ENCODE data around the gene PTGES3. TPM values are rescaled to one million over a fixed set of nuclear protein-coding genes. Genes with fewer than 3 reads are reported as not detected.

PTGES3 gene
- total and polyA plus RNA-seq, 4 donors: 65.0 to 94.1 (median 81.3) TPM

DNA sequence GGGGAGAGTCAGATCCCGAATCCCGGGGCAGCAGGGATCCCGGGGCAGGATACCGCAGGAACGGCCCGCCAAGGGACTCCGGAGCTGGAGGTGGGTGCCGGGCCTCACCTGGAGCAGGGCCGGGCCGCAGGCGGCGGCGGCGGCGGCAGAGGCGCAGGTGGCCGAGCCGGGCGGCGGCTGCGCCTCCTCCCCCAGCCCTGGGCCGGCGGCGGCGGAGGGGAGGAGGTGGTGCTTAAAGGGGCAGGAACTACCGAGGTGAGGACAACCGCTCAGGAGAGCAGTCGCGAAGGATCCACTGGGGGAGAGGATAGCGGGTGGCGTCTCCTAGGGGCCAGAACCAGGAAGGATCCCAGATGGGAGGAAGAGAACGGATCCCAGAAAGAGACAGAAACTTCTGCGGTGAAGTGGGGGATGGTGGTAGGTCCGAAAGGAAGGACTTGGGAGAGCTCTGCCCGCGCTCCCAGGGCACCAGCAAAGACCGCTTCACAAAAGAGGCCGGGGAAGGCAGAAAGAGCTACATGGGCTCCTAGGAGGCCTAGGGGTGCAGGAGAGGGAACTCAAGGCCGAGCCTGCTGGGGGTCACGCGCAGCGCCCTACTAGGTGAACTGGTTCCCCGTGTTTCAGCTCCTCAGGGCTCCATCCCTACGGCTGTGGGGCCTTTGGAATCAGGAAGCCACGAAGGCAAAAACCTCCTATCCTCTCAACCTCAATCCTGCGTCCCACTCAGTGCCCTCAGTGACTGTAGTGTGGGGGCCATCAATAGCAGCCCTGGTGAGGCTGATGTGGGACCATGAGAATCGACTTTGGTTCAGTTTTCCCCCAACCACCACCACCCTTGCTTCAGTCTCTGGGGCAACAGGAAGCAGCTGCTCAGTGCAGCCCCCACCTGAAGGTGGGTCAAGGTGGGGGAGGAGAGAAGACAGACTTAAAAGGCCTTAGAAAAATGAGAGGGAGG, 53.0 kb downstream of the PTGES3 start:
- H3K9me3 ChIP-seq (ENCODE audit: control insufficient read depth in 4 of 4, low read length in 3 of 4): no peaks in the 10 kb centered on the region
- peak overlapping the region; percentile 52 to 63 for H3K9ac ChIP-seq (ENCODE audit: low read depth in 1 of 2, low read length in 2 of 2)
- TF ChIP-seq HNF4A (conservative IDR thresholded peaks at IDR 0.05) (peak in 1 of 2 donors; percentile 8), YY1 (IDR thresholded peaks at IDR 0.05) (peak; percentile 17), NR2F2 (IDR thresholded peaks at IDR 0.05) (no peak), HNF4G (IDR thresholded peaks at IDR 0.05) (no peak), RAD21 (IDR thresholded peaks at IDR 0.05) (peak in 1 of 2 donors; percentile 53), RXRA (IDR thresholded peaks at IDR 0.05) (peak in 1 of 2 donors; percentile 2)
- TF ChIP-seq, protein P1, sequence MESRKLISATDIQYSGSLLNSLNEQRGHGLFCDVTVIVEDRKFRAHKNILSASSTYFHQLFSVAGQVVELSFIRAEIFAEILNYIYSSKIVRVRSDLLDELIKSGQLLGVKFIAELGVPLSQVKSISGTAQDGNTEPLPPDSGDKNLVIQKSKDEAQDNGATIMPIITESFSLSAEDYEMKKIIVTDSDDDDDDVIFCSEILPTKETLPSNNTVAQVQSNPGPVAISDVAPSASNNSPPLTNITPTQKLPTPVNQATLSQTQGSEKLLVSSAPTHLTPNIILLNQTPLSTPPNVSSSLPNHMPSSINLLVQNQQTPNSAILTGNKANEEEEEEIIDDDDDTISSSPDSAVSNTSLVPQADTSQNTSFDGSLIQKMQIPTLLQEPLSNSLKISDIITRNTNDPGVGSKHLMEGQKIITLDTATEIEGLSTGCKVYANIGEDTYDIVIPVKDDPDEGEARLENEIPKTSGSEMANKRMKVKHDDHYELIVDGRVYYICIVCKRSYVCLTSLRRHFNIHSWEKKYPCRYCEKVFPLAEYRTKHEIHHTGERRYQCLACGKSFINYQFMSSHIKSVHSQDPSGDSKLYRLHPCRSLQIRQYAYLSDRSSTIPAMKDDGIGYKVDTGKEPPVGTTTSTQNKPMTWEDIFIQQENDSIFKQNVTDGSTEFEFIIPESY (IDR thresholded peaks at IDR 0.05): no peak
- TF ChIP-seq, protein P2, sequence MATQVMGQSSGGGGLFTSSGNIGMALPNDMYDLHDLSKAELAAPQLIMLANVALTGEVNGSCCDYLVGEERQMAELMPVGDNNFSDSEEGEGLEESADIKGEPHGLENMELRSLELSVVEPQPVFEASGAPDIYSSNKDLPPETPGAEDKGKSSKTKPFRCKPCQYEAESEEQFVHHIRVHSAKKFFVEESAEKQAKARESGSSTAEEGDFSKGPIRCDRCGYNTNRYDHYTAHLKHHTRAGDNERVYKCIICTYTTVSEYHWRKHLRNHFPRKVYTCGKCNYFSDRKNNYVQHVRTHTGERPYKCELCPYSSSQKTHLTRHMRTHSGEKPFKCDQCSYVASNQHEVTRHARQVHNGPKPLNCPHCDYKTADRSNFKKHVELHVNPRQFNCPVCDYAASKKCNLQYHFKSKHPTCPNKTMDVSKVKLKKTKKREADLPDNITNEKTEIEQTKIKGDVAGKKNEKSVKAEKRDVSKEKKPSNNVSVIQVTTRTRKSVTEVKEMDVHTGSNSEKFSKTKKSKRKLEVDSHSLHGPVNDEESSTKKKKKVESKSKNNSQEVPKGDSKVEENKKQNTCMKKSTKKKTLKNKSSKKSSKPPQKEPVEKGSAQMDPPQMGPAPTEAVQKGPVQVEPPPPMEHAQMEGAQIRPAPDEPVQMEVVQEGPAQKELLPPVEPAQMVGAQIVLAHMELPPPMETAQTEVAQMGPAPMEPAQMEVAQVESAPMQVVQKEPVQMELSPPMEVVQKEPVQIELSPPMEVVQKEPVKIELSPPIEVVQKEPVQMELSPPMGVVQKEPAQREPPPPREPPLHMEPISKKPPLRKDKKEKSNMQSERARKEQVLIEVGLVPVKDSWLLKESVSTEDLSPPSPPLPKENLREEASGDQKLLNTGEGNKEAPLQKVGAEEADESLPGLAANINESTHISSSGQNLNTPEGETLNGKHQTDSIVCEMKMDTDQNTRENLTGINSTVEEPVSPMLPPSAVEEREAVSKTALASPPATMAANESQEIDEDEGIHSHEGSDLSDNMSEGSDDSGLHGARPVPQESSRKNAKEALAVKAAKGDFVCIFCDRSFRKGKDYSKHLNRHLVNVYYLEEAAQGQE (IDR thresholded peaks at IDR 0.05): peak; percentile 69
- TF ChIP-seq, protein P3, sequence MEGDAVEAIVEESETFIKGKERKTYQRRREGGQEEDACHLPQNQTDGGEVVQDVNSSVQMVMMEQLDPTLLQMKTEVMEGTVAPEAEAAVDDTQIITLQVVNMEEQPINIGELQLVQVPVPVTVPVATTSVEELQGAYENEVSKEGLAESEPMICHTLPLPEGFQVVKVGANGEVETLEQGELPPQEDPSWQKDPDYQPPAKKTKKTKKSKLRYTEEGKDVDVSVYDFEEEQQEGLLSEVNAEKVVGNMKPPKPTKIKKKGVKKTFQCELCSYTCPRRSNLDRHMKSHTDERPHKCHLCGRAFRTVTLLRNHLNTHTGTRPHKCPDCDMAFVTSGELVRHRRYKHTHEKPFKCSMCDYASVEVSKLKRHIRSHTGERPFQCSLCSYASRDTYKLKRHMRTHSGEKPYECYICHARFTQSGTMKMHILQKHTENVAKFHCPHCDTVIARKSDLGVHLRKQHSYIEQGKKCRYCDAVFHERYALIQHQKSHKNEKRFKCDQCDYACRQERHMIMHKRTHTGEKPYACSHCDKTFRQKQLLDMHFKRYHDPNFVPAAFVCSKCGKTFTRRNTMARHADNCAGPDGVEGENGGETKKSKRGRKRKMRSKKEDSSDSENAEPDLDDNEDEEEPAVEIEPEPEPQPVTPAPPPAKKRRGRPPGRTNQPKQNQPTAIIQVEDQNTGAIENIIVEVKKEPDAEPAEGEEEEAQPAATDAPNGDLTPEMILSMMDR (IDR thresholded peaks at IDR 0.05; ENCODE audit: low read depth, low read length, missing input control): peak; percentile 33
- DNase-seq (ENCODE audit: low spot score): peak; percentile 75
- no peaks in the 10 kb centered on the region for H3K27me3 ChIP-seq (ENCODE audit: control insufficient read depth in 4 of 4, insufficient read depth in 4 of 4, low read length in 3 of 4)
- H3K4me1 ChIP-seq (ENCODE audit: control insufficient read depth in 4 of 4, insufficient read depth in 4 of 4, low read length in 3 of 4): peaks cover 14 to 72% (median 61%) of the 10 kb centered on the region in 4 donors
- peaks cover 10 to 22% (median 18%) of the 10 kb centered on the region in 4 donors for H3K36me3 ChIP-seq (ENCODE audit: control insufficient read depth in 4 of 4, insufficient read depth in 3 of 4, low read depth in 1 of 4, low read length in 3 of 4)
- 1% methylated on average over 47 of the region's 47 CpGs for WGBS
- H3K4me3 ChIP-seq (ENCODE audit: low read depth in 1 of 3, low read length in 3 of 3): peak overlapping the region; percentile 76 to 81 (median 80)
- H3K27ac ChIP-seq (ENCODE audit: low read depth in 1 of 2, low read length in 2 of 2): peak overlapping the region; percentile 86 to 92

DNA sequence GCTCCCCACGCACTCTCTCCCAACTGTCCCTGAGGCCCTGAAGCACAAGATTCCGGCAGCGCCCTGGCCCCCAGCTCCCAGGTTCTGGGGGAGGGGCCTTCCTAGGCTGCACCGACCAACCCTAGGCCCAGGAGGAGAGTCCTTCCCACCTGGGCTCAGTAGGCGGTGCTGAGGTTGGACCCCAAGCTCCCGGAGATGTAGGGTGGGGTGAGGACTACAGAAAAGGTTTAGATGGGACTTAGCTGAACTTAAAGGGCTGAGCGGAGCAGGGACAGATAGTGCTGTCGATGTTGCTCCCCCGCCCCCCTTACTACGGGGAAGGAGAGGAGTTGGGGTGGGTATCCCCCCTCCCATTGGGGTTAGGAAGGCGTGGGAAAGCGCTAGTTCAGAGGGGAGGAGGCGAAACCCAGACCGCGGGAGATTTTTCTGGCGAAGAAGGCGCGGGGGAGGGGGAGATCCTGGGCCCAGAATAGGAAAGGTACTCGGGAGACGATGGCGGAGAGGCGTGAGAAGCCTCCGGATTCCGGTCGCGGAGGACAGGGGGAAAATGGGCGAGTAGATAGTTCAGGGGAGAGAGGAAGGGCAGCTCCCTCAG, 53.7 kb downstream of the PTGES3 start:
- peak overlapping the region; percentile 86 to 92 for H3K27ac ChIP-seq (ENCODE audit: low read depth in 1 of 2, low read length in 2 of 2)
- peaks cover 7 to 16% (median 12%) of the 10 kb centered on the region in 4 donors for H3K36me3 ChIP-seq (ENCODE audit: control insufficient read depth in 4 of 4, insufficient read depth in 3 of 4, low read depth in 1 of 4, low read length in 3 of 4)
- H3K27me3 ChIP-seq (ENCODE audit: control insufficient read depth in 4 of 4, insufficient read depth in 4 of 4, low read length in 3 of 4): no peaks in the 10 kb centered on the region
- 2% methylated on average over 27 of the region's 27 CpGs for WGBS
- TF ChIP-seq TAF1 (conservative IDR thresholded peaks at IDR 0.05): no peak
- TF ChIP-seq, protein P4, sequence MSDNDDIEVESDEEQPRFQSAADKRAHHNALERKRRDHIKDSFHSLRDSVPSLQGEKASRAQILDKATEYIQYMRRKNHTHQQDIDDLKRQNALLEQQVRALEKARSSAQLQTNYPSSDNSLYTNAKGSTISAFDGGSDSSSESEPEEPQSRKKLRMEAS (IDR thresholded peaks at IDR 0.05): no peak
- no peak for TF ChIP-seq RAD21 (IDR thresholded peaks at IDR 0.05)
- TF ChIP-seq NR2F2 (IDR thresholded peaks at IDR 0.05): no peak
- peak overlapping the region; percentile 76 to 81 (median 80) for H3K4me3 ChIP-seq (ENCODE audit: low read depth in 1 of 3, low read length in 3 of 3)
- H3K9ac ChIP-seq (ENCODE audit: low read depth in 1 of 2, low read length in 2 of 2): peak overlapping the region; percentile 52 to 63
- DNase-seq (ENCODE audit: low spot score): peak; percentile 66
- peaks cover 14 to 72% (median 61%) of the 10 kb centered on the region in 4 donors for H3K4me1 ChIP-seq (ENCODE audit: control insufficient read depth in 4 of 4, insufficient read depth in 4 of 4, low read length in 3 of 4)
- no peaks in the 10 kb centered on the region for H3K9me3 ChIP-seq (ENCODE audit: control insufficient read depth in 4 of 4, low read length in 3 of 4)

All from liver (tissue), 9 donors.